ENCODE measurements around the gene MAPK4.

DNA sequence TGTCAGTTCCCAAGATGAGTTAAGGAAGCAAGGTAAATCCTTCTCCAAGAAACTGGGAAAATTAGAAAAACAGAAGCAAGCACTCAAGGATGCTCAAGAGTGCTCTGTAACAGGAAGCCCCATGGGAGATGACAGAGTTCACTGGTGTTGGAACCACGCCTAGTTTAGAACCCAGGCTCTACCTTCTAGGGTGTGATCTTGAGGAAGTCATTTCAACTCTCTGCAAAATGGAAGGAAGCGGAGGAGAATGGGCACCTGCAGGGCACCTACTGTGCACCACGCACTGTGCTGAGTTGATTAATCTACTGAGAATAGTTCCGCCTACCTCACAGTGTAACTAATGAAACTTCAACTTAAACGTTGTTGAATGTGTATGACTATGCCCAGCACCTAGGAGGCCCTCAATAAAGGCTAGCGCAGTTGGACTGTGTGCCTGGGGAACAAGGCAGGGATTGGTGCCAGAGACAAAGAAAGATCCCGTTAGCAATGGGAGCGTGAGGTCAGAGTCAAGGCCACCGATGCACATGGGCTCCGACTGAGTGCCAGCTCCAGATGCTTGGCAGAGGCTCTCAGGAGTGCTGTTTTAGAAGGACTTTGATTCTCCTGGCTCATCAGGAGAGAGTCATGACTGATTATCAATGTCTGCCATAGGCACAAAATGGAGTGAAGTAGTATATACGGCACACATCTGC lies 93.7 kb downstream of the MAPK4 start:
- TF ChIP-seq, protein P1, sequence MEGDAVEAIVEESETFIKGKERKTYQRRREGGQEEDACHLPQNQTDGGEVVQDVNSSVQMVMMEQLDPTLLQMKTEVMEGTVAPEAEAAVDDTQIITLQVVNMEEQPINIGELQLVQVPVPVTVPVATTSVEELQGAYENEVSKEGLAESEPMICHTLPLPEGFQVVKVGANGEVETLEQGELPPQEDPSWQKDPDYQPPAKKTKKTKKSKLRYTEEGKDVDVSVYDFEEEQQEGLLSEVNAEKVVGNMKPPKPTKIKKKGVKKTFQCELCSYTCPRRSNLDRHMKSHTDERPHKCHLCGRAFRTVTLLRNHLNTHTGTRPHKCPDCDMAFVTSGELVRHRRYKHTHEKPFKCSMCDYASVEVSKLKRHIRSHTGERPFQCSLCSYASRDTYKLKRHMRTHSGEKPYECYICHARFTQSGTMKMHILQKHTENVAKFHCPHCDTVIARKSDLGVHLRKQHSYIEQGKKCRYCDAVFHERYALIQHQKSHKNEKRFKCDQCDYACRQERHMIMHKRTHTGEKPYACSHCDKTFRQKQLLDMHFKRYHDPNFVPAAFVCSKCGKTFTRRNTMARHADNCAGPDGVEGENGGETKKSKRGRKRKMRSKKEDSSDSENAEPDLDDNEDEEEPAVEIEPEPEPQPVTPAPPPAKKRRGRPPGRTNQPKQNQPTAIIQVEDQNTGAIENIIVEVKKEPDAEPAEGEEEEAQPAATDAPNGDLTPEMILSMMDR (IDR thresholded peaks at IDR 0.05) = no peak
- no peak for TF ChIP-seq ZFX (IDR thresholded peaks at IDR 0.05; ENCODE audit: borderline replicate concordance)

All from 22Rv1 (cell line).